H1 (cell line): ENCODE results near the gene POTEG. TPM values are rescaled to one million over a fixed set of nuclear protein-coding genes. Genes with fewer than 3 reads are reported as not detected.
"Not testable (repeated sequence)": the region's sequence is repeated elsewhere in the genome, so short reads cannot be mapped to it uniquely, and the experiment has no call there.

ENCODE experiments used
- CTCF ChIA-PET: fragments of 300-600 bp; sonication (Branson Sonifier 250); formaldehyde crosslinking; loops from one replicate; lab custom pipeline; 2021; ENCODE audit not compliant: partially characterized antibody; lab: Charles Lee
- POLR2A ChIA-PET: fragments of 300-600 bp; sonication (Branson Sonifier 250); formaldehyde crosslinking; loops from one replicate; lab custom pipeline; 2021; ENCODE audit warnings: inconsistent platforms; ENCODE audit not compliant: partially characterized antibody; lab: Charles Lee
- DNase-seq, 2 experiments: peaks; one replicate each; pipeline versions ENCODE4 v3.0.0 to v3.0.0-alpha.2; 2010 to 2022; ENCODE audit warnings: low spot score in 2 of 2, low read depth in 1 of 2, mixed read lengths in 1 of 2
- FAIRE-seq: peaks from 2 replicates; lab custom pipeline; 2011; peaks lifted over from hg19 to GRCh38; lab: Jason Lieb, UNC
- H2AFZ ChIP-seq: 2 replicates; pipeline ENCODE4 v1.8.1; 2012; ENCODE audit warnings: low read length, inconsistent platforms
- H2AK5ac ChIP-seq: 2 replicates; pipeline ENCODE4 v1.6.1; 2013; ENCODE audit warnings: low read depth, low read length
- H2BK120ac ChIP-seq: replicated peaks from 2 replicates; pipeline ENCODE3; 2013; ENCODE audit warnings: low read depth, low read length, inconsistent platforms
- H2BK12ac ChIP-seq: 2 replicates; pipeline ENCODE4 v1.6.1; 2013; ENCODE audit warnings: low read depth, low read length
- H2BK15ac ChIP-seq: 2 replicates; pipeline ENCODE4 v1.6.1; 2013; ENCODE audit warnings: low read length
- H2BK20ac ChIP-seq: 2 replicates; pipeline ENCODE4 v1.6.1; 2013; ENCODE audit warnings: low read length
- H2BK5ac ChIP-seq: 2 replicates; pipeline ENCODE4 v1.6.1; 2013; ENCODE audit warnings: low read depth, low read length
- H3K14ac ChIP-seq: 2 replicates; pipeline ENCODE4 v1.6.1; 2013; ENCODE audit warnings: inconsistent platforms; ENCODE audit not compliant: insufficient read length
- H3K18ac ChIP-seq: 2 replicates; pipeline ENCODE4 v1.6.1; 2013; ENCODE audit warnings: low read length; ENCODE audit errors: extremely low read depth
- H3K23ac ChIP-seq: 2 replicates; pipeline ENCODE4 v1.6.1; 2013; ENCODE audit warnings: inconsistent platforms; ENCODE audit not compliant: insufficient read length
- H3K23me2 ChIP-seq: 2 replicates; pipeline ENCODE4 v1.6.1; 2013; ENCODE audit warnings: low read depth, low read length
- H3K27ac ChIP-seq: 2 replicates; pipeline ENCODE4 v1.6.1; 2011; ENCODE audit warnings: low read depth, low read length, inconsistent platforms
- H3K27me3 ChIP-seq, 4 experiments: replicated peaks in 1 of 4; 1 replicate in 1 of 4; 2 replicates in 3 of 4; pipeline versions ENCODE4 v1.6.1 to v1.8.1; 2011 to 2013; ENCODE audit warnings: low read length in 3 of 4, mild to moderate bottlenecking in 3 of 4, inconsistent platforms in 2 of 4, mixed read lengths in 2 of 4, moderate library complexity in 1 of 4; ENCODE audit not compliant: control insufficient read depth in 3 of 4, insufficient read depth in 3 of 4; ENCODE audit errors: extremely low read depth in 1 of 4
- H3K36me3 ChIP-seq, 4 experiments: 2 replicates each; pipeline versions ENCODE4 v1.6.1 to v1.8.1; 2011 to 2013; ENCODE audit warnings: mild to moderate bottlenecking in 4 of 4, low read length in 3 of 4, moderate library complexity in 2 of 4, control low read depth in 1 of 4, inconsistent platforms in 1 of 4; ENCODE audit not compliant: insufficient read depth in 4 of 4, control insufficient read depth in 2 of 4
- H3K4ac ChIP-seq: replicated peaks from 2 replicates; pipeline ENCODE3; 2013; ENCODE audit warnings: low read length, low read depth, mixed read lengths, inconsistent platforms; ENCODE audit not compliant: insufficient read length
- H3K4me1 ChIP-seq, 4 experiments: replicated peaks in 1 of 4; 1 replicate in 1 of 4; 2 replicates in 3 of 4; pipeline versions ENCODE4 v1.6.1 to v1.8.1; 2011 to 2013; ENCODE audit warnings: low read length in 3 of 4, inconsistent platforms in 2 of 4, mixed read lengths in 1 of 4; ENCODE audit not compliant: insufficient read depth in 4 of 4, control insufficient read depth in 3 of 4
- H3K4me2 ChIP-seq, 2 experiments: 2 replicates each; pipeline versions ENCODE4 v1.6.1 to v1.8.1; 2011 to 2013; ENCODE audit warnings: low read depth in 2 of 2, low read length in 2 of 2, control low read depth in 1 of 2, inconsistent platforms in 1 of 2, mild to moderate bottlenecking in 1 of 2; ENCODE audit not compliant: insufficient read depth in 1 of 2
- H3K4me3 ChIP-seq, 4 experiments: fragments of 200-600, 300-600 bp in 1 of 4; sonication (generic), shearing (Covaris generic), sonication (Bioruptor Twin) in 1 of 4; 2 replicates each; pipeline versions ENCODE4 v1.5.1 to v1.8.1; 2011 to 2016; ENCODE audit warnings: low read length in 4 of 4, low read depth in 3 of 4, control low read depth in 2 of 4, inconsistent platforms in 2 of 4, mild to moderate bottlenecking in 2 of 4, mixed read lengths in 1 of 4, moderate library complexity in 1 of 4; ENCODE audit not compliant: insufficient read depth in 2 of 4; ENCODE audit errors: extremely low read depth in 1 of 4
- H3K56ac ChIP-seq: replicated peaks from 2 replicates; pipeline ENCODE3; 2013; ENCODE audit warnings: low read depth, mild to moderate bottlenecking, mixed read lengths, low read length, inconsistent platforms; ENCODE audit not compliant: insufficient read length
- H3K79me1 ChIP-seq: 2 replicates; pipeline ENCODE4 v1.6.1; 2013; ENCODE audit warnings: low read depth, low read length, control low read depth
- H3K79me2 ChIP-seq, 2 experiments: 2 replicates each; pipeline versions ENCODE4 v1.6.1 to v1.8.1; 2012 to 2013; ENCODE audit warnings: low read length in 2 of 2, mild to moderate bottlenecking in 2 of 2, inconsistent platforms in 1 of 2; ENCODE audit not compliant: insufficient read depth in 2 of 2, control insufficient read depth in 1 of 2
- H3K9ac ChIP-seq, 4 experiments: replicated peaks in 1 of 4; 1 replicate in 1 of 4; 2 replicates in 3 of 4; pipeline versions ENCODE4 v1.6.1 to v1.8.1; 2011 to 2013; ENCODE audit warnings: low read depth in 3 of 4, low read length in 3 of 4, control low read depth in 2 of 4, mild to moderate bottlenecking in 2 of 4, moderate library complexity in 2 of 4, inconsistent platforms in 1 of 4; ENCODE audit errors: extremely low read depth in 1 of 4
- H3K9me3 ChIP-seq, 2 experiments: 2 replicates each; pipeline versions ENCODE4 v1.6.1 to v1.8.1; 2012 to 2013; ENCODE audit warnings: mild to moderate bottlenecking in 2 of 2, moderate library complexity in 2 of 2, control low read depth in 1 of 2, inconsistent platforms in 1 of 2, low read depth in 1 of 2, low read length in 1 of 2, mixed read lengths in 1 of 2; ENCODE audit not compliant: insufficient read depth in 2 of 2
- H4K20me1 ChIP-seq, 2 experiments: replicated peaks in 1 of 2; 2 replicates each; pipeline versions ENCODE3 to v1.8.1; 2011 to 2013; ENCODE audit warnings: inconsistent platforms in 2 of 2, low read length in 2 of 2, mild to moderate bottlenecking in 1 of 2; ENCODE audit not compliant: insufficient read depth in 2 of 2, control insufficient read depth in 1 of 2
- H4K5ac ChIP-seq: 2 replicates; pipeline ENCODE4 v1.6.1; 2013; ENCODE audit warnings: low read length, low read depth, mixed read lengths, inconsistent platforms; ENCODE audit not compliant: insufficient read length
- H4K8ac ChIP-seq: 2 replicates; pipeline ENCODE4 v1.8.0; 2013; ENCODE audit warnings: mild to moderate bottlenecking, moderate library complexity, low read length, inconsistent platforms; ENCODE audit not compliant: insufficient read depth; ENCODE audit errors: extremely low read depth
- H4K91ac ChIP-seq: replicated peaks from 2 replicates; pipeline ENCODE3; 2013; ENCODE audit warnings: low read length, mixed read lengths, inconsistent platforms; ENCODE audit not compliant: insufficient read length
- WGBS, 2 experiments: shearing (Covaris generic) in 1 of 2; methylation state at CpG; one replicate each; pipeline versions ENCODE4 v1.1.6 to v1.1.7; 2013 to 2015; ENCODE audit warnings: low lambda C conversion rate in 2 of 2, mixed read lengths in 2 of 2, inconsistent platforms in 1 of 2, low coverage in 1 of 2, missing lambda C conversion rate in 1 of 2; ENCODE audit not compliant: insufficient replicate concordance in 2 of 2, insufficient coverage in 1 of 2, insufficient read length in 1 of 2; ENCODE audit errors: extremely low coverage in 1 of 2, missing lambda C conversion rate in 1 of 2; 5-methylcytosine and 5-hydroxymethylcytosine counted together
- polyA plus RNA-seq, 7 experiments: library from polyadenylated mRNA; depleted of rRNA in 3 of 7; stranded (reverse) in 5 of 7; unstranded in 2 of 7; fragments of >200 nt in 5 of 7; fragments of 200-250 nt in 2 of 7; gene quantifications; 1 replicate in 5 of 7; 2 replicates in 1 of 7; 4 replicates in 1 of 7; pipeline versions ENCODE4 v1.2.1 to v1.2.3, GENCODE V29; 2011 to 2013; ENCODE audit warnings: missing spikeins in 2 of 7, mixed read lengths in 2 of 7
- total RNA-seq: library from RNA; stranded (reverse); fragmentation: NEBNext Ultra II Directional; extraction: Animal tissue kit (Norgen Biotek cat#: 25700); gene quantifications from 2 replicates; pipeline ENCODE4 v1.2.1, GENCODE V29; 2021

Gene POTEG
- total and polyA plus RNA-seq, 2 of the 8 experiments (the other 6 are each of a cell fraction or from before 2014, with no cell fraction given): not detected

- not testable (repeated sequence) for FAIRE-seq, DNase-seq
Measured at GRCh38 chr14:19435852-19436251, 1.7 kb upstream of the POTEG start.

GRCh38 chr14:19434891-19435290 lies 750 bp upstream of the POTEG start:
- H3K14ac ChIP-seq, CTCF ChIA-PET, H4K20me1 ChIP-seq, H3K79me2 ChIP-seq, POLR2A ChIA-PET, H2BK15ac ChIP-seq, H3K9me3 ChIP-seq, H3K4me2 ChIP-seq, DNase-seq, H2BK5ac ChIP-seq, H3K4ac ChIP-seq, H2BK12ac ChIP-seq, H2AFZ ChIP-seq, H3K56ac ChIP-seq, H4K5ac ChIP-seq, H3K27ac ChIP-seq, H3K18ac ChIP-seq, H3K36me3 ChIP-seq, H2BK120ac ChIP-seq, H2BK20ac ChIP-seq, FAIRE-seq, H4K91ac ChIP-seq, H3K23me2 ChIP-seq, H3K23ac ChIP-seq, H3K4me3 ChIP-seq, H4K8ac ChIP-seq, H3K4me1 ChIP-seq, H2AK5ac ChIP-seq, H3K79me1 ChIP-seq, H3K27me3 ChIP-seq, H3K9ac ChIP-seq: not testable (repeated sequence)
- 96% methylated on average over 9 of the region's 53 CpGs; no CpG with 5 or more reads in 1 of the 2 experiments for WGBS, 2 experiments

More at GRCh38 chr14:19435852-19436251, 1.7 kb upstream of the POTEG start:
- H3K18ac ChIP-seq, H2BK12ac ChIP-seq, H3K4me1 ChIP-seq, H2BK20ac ChIP-seq, H3K9ac ChIP-seq, H2BK120ac ChIP-seq, H2BK15ac ChIP-seq, H3K36me3 ChIP-seq, H3K79me2 ChIP-seq, H2AK5ac ChIP-seq, CTCF ChIA-PET, H3K14ac ChIP-seq, H3K27ac ChIP-seq, H3K23me2 ChIP-seq, H2AFZ ChIP-seq, H4K5ac ChIP-seq, POLR2A ChIA-PET, H3K9me3 ChIP-seq, H3K56ac ChIP-seq, H2BK5ac ChIP-seq, H3K79me1 ChIP-seq, H3K4me3 ChIP-seq, H3K4me2 ChIP-seq, H4K20me1 ChIP-seq, H3K23ac ChIP-seq, H3K27me3 ChIP-seq, H4K91ac ChIP-seq, H3K4ac ChIP-seq, H4K8ac ChIP-seq: not testable (repeated sequence)
- WGBS, 2 experiments: no CpG with 5 or more reads among the region's 2 CpGs
